GM18505 (cell line): ENCODE results near the gene FSTL4.

ENCODE experiments used
- ATAC-seq: cut with Tn5 transposase; IDR thresholded peaks from one replicate; pipeline ENCODE4 v1.9.1; 2021; ENCODE audit not compliant: unreplicated experiment
- POLR2A ChIP-seq: IDR thresholded peaks from 4 replicates; pipeline ENCODE4 v1.6.1; 2011; ENCODE audit warnings: borderline replicate concordance; ENCODE audit not compliant: insufficient read depth, insufficient read length; ENCODE audit errors: extremely low read depth

The FSTL4 gene

DNA sequence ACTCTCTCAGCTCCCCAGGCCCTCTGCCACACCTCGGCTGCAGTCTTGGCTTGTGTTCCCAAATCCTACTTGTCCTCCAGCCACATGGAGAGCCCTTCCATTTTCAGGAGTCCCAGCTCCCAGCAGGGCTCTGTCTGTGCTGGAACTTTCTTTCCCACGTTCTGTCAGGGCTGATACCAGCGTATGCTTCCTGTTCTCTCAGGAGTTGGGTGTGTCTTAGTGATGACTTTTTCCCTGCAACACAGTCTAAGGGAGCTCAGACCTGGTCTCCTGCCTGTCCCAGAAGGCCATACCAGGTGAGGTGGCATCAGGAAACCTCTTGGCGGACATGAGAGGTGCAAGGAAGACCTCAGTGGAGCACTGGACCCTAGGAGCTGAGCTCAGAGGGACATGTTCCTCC, 334.0 kb downstream of the FSTL4 start:
- TF ChIP-seq POLR2A = no peak

DNA sequence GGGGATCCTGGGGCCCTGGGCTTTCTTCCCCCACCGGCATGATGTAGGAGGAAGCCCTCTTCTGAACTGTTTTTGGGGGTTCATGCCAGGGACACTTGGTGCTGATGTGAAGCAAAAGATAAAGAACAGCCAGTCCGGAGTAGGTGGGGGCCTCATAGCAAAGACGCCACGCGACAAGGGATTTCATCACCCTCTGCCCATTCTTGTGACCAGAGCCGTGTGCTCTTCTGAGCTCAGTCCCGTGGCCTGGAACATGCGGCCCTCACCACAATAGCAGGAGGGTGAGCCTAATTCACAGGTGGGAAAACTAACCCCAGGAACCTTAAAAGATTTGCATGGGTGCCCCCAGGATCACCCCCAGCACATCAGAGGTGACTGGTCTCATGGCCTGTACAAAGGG, 334.6 kb downstream of the FSTL4 start:
- ATAC-seq = no peak
- no peak for TF ChIP-seq POLR2A

More for the DNA sequence above, 334.0 kb downstream of the FSTL4 start:
- ATAC-seq = no peak

DNA sequence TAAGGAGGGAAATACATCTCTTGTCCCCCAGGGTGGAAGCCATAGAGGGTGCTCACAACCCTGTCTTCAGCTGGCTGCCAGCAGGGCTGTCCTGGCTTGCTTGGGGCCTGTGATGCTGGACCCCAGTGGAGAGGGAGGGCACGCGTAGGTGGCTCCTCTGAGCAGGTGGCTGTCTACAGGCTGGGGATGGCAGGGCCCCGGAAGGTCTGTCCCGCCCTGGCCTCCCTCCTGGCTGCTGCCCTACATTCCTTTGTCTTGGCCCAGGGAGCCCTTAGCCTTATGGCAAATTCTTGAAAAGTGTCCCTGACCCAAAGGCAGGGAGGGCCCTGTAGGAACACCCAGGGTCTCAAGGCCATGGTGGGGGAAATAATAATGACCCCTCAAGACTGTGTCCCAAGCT, 336.2 kb downstream of the FSTL4 start:
- ATAC-seq = no peak
- no peak for TF ChIP-seq POLR2A

DNA sequence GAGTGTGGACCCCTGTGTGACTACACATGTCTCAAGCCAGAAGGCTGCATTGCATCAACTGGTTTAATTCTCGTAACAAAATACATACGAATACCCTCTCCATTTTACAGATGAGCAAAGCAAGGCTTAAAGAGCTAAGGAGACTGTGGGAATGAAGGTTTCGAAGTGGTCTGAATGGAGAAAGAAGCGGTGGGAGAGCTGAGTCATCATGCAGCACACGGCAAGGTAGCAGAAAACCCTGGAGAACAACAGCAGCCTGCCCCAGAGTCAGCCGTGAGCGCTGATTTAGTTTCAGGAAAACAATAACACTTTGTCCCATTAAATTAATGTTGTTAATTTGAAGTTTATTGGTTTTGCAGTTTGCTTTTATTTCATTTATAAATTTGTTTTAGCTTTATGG, 336.7 kb downstream of the FSTL4 start:
- no peak for TF ChIP-seq POLR2A
- ATAC-seq = no peak

DNA sequence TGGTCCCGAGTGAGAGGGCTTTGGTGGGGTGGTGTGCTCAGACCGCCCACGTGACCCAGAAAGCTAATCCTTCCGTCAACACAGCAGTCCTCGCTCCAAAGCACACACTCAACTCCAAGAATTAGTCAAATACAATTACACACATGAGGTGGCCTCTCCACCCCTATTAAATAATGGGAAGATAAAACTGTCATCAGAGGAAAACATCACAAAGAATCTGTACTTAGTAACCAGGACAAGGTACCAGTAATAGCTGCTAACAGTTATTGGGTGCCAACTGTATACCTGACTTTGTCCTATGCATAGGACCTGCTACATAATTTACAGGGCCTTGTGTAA, 337.8 kb downstream of the FSTL4 start:
- ATAC-seq = no peak
- TF ChIP-seq POLR2A = no peak

DNA sequence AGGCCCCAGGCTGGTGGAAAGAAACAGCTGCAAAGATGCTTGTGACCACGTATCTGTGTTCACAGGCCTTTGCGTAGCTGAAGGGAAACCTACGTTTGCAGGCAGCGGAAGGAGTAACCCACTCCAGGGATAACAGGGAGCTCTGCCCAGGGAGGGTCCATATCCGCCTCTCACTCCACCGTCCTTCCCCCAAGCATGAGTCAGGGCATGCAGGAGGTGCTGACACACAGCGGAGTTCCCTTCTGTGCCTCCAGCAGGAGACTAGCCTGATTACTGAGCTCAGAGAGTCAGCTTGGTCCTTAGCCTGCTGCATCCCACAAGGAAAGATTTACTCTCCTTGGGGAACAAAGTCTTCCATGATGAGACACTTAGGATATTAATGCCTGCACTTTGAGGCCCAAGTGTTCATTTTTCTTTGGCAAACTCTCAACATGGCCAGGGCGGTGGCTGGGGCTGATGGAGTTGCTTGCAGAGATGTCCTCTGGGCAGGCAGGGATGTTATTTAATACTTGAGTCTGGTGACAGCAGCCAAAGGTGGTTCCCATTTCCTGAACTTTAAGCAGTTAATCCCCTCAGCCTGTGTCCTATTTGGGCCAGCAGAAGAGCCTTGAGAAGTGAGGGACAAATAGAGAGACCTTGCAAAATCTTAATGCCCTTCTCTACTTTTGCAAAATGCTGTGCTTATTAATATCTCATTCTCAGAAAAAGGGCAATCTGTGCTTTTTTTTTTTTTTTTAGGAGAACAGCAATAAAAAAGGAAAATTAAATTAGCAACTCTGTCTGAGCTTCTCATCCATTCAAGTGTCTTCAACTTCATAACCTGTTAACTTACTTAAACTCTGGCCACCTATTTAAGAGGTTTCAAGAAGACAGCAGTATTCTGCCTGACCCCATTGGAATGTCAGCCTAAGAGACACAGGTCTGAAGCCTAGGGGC, 338.4 kb downstream of the FSTL4 start:
- no peak for ATAC-seq
- no peak for TF ChIP-seq POLR2A

DNA sequence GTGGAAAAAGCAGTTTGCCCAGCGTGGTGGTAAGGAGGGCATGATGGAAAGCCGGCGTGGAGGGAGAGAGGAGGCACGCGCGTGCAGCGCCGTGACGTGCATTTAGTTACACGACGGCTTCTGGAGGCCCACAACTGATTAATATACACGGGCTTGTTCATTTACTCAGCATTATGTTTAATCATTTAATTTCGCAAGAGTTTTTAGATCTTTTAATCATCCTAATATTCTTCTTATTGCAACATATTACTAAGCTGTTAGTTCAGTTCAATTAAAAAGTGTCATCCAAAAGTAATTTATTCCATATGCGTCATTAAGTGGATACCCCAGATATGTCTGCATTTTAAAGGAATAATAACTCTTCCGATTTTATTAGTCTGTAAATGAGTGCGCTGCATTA, 340.0 kb downstream of the FSTL4 start:
- no peak for ATAC-seq

DNA sequence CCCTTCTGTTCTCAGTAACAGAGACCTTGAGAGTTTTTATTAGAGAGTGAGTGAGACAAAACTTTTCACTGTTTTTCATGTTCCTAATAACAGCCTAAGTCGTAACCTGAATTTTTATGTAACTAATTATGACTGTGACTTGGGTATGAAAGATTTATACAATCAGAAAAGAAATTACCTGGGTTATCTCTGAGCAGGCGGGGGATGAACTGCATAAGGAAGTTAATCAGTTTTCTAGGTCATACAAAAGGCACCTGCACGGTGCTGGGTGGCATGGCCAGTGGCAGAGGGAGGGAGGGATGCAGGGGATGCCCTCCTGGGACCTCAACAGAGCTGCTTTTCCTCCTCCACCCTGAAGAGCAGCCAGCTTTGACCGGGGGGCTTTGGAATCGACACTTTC, 340.7 kb downstream of the FSTL4 start:
- ATAC-seq = no peak
- no peak for TF ChIP-seq POLR2A

More for the DNA sequence above, 340.0 kb downstream of the FSTL4 start:
- no peak for TF ChIP-seq POLR2A

DNA sequence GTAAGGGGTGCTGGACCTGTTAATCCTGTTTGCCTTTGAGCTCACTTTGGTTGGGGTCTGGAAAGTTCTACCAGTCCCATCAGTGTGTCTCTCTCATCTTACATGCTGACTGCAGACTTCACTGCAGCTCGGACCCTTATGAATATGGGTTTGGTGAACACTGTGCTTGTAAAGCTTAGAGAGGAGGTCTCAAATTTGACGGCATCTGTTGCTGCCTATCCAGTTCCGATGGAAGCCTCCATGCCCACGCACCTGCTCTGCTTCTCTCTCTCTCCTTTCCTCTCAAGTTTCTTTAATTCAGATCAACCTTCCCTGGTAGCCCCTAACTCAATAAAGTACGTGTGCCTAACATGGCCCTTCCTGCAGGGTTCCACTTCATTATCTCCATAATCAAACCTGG, 342.6 kb downstream of the FSTL4 start:
- TF ChIP-seq POLR2A = no peak

DNA sequence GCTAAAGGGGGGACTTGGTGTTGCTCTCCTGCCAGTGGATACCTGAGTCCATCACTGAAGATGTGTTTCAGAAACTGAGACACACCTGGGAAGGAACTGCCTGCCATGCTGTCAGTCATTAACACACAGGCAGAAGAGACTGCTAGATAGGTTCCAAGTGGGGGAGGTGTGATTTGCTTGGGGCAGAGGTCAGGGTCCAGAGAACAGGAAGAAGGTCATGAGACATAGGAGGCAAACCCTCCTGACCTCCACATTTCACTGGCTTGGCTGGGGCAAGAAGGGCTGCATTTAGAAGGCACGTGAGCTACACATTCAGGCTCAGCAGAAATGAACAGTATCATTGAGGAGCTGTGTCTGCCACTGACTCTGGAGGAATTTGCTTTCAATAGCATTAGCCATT, 344.7 kb downstream of the FSTL4 start:
- TF ChIP-seq POLR2A = no peak
- no peak for ATAC-seq

More for the DNA sequence above, 342.6 kb downstream of the FSTL4 start:
- ATAC-seq = no peak

DNA sequence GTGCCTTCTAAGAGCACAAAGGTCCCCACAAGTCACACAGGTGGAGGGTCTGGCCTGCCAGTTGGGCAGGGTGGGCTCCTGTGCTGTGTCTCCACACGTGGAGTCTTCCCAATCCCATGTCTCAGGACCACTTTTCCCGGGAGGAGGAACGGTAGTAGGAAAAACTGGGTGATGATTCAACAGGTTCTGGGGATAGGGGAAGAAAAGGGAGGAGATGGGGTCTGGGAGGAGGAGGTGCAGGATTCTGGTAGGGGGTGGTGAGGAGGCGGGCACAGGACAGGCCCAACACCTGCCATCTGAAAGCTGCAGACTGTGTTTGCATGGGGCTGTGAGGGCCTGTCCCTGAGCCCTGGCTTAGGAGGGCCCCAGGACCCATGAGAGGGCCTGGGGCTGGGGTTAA, 345.4 kb downstream of the FSTL4 start:
- no peak for TF ChIP-seq POLR2A
- no peak for ATAC-seq

DNA sequence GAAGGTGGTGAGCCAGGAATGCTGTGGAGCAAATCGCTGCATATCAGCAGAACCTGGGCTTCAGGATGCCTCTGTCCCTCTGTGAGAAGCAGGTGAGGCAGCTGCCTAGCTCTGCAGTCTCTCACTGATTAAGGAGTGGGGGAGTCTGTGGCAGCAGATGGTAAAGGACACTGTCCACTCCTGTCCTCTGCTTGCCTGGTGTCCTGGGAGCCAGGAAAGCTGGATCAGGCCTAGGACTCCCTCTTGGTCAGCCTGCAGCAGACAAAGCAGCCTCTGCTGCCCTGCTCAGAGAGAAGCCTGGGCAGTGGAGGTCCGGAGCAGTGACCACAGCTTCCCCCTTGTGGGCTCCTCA, 345.8 kb downstream of the FSTL4 start:
- no peak for ATAC-seq
- no peak for TF ChIP-seq POLR2A

DNA sequence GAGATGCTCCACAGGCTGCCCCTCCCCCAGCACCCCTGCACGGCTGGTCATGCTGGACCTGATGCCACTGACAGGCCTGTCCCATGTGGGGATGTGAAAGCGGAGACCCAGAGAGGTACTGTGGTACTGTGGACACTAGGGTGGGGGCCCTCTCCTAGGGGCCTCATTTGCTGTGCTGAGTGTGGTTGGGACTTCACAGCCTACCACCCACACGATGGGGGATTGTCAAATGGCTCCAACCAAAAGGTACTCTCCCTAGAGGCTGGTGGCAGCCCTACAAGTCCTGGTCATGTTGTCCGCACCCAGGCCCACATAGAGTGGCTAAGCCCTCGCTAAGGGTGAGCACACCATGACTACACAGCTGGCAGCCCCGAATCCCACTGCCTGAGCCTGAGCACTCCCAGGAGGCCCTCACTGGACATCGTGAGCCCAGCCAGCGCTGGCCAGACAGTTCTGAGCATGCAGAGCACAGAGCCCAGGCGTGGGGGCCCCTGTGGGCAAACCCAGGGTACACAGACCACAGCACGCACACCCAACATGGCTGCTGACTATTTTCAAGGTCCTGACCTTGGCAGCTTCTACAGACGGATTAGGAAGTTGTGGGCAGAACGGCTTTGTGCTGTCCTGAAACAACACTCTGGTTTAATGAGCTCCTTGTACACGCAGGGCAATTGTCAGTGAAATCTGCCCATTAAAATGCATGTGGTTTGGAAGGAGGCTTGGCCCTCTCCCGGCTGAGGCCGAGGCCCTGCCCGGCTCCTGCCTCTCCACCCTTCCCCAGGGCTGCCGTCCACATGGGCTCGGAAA, 346.4 kb downstream of the FSTL4 start:
- no peak for TF ChIP-seq POLR2A
- no peak for ATAC-seq

DNA sequence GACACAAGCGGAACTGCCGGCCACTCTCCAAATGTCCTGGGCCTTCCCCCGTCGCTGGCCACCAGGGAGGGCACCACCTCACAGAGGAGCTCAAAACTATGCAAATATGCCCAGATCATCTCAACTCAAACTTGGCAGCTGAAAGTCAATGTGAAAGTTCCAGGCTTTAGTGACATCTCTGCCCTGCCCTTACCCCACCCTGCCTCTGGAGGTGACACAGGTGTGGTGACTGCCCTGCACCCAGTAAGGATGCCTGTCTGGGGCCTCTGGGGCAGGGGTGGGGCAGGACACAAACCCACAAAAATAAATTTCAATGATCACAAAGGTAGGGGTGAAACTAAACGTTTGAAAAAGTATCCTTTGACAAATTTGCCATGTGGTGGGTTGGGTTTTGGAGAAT, 347.1 kb downstream of the FSTL4 start:
- TF ChIP-seq POLR2A = no peak
- ATAC-seq = no peak
